OCI-LY7 (cell line): Measurements from ENCODE around the gene MSRB2. TPM values are rescaled to one million over a fixed set of nuclear protein-coding genes. Genes with fewer than 3 reads are reported as not detected.

Experiments used
- BruUV-seq: library from RNA; stranded (reverse); fragments of 400-500 nt; replicated peaks from 2 replicates; lab custom pipeline; 2021; lab: Mats Ljungman, UMichigan
- CTCF ChIA-PET: fragments of 300-600 bp; sonication (Branson Sonifier 250); formaldehyde crosslinking; loops from one replicate; lab custom pipeline; 2022; ENCODE audit warnings: antibody characterized with exemption; ENCODE audit not compliant: unreplicated experiment; lab: Charles Lee
- POLR2A ChIA-PET: fragments of 300-600 bp; sonication (Branson Sonifier 250); formaldehyde crosslinking; loops from one replicate; lab custom pipeline; 2022; ENCODE audit warnings: antibody characterized with exemption; lab: Charles Lee
- DNase-seq: peaks from one replicate; pipeline ENCODE4 v3.0.0-alpha.2; 2015; ENCODE audit warnings: low spot score
- H2AFZ ChIP-seq: fragments of 200-600 bp; sonication (generic), shearing (Covaris generic); 2 replicates; pipeline ENCODE4 v1.6.1; 2014; ENCODE audit warnings: mild to moderate bottlenecking, antibody characterized with exemption, low read length, moderate library complexity
- H3K27ac ChIP-seq: fragments of 200-600 bp; sonication (generic); 2 replicates; pipeline ENCODE4 v1.5.1; 2014; ENCODE audit warnings: mixed run types, low read depth, mild to moderate bottlenecking, moderate library complexity, low read length, inconsistent platforms; ENCODE audit not compliant: poor library complexity, severe bottlenecking
- H3K36me3 ChIP-seq: fragments of 200-600 bp; sonication (generic); 2 replicates; pipeline ENCODE4 v1.6.1; 2014; ENCODE audit warnings: mild to moderate bottlenecking, antibody characterized with exemption, low read length, moderate library complexity, mixed read lengths; ENCODE audit not compliant: insufficient read depth
- H3K4me1 ChIP-seq: fragments of 200-600 bp; sonication (generic); 2 replicates; pipeline ENCODE4 v1.5.1; 2014; ENCODE audit warnings: mild to moderate bottlenecking, low read length; ENCODE audit not compliant: insufficient read depth, poor library complexity, severe bottlenecking
- H3K4me2 ChIP-seq: fragments of 200-600 bp; sonication (generic); 2 replicates; pipeline ENCODE4 v1.6.1; 2014; ENCODE audit warnings: mild to moderate bottlenecking, low read length
- H3K4me3 ChIP-seq: fragments of 200-600 bp; sonication (generic); 2 replicates; pipeline ENCODE4 v1.5.1; 2014; ENCODE audit warnings: mild to moderate bottlenecking, low read depth, low read length; ENCODE audit not compliant: poor library complexity, severe bottlenecking
- H3K79me2 ChIP-seq: fragments of 200-600 bp; sonication (generic); 2 replicates; pipeline ENCODE4 v1.6.1; 2016; ENCODE audit warnings: low read depth, mild to moderate bottlenecking, low read length, moderate library complexity, mixed read lengths; ENCODE audit not compliant: insufficient read depth
- H3K9me2 ChIP-seq: fragments of 200-600 bp; sonication (generic); 2 replicates; pipeline ENCODE4 v1.6.1; 2016; ENCODE audit warnings: mild to moderate bottlenecking, low read length, mixed read lengths; ENCODE audit not compliant: insufficient read depth
- H3K9me3 ChIP-seq: fragments of 200-600 bp; sonication (generic); 2 replicates; pipeline ENCODE4 v1.6.1; 2014; ENCODE audit warnings: mild to moderate bottlenecking, mixed run types, low read length, mixed read lengths
- H4K20me1 ChIP-seq: fragments of 200-600 bp; sonication (generic); 2 replicates; pipeline ENCODE4 v1.6.1; 2014; ENCODE audit warnings: mild to moderate bottlenecking, antibody characterized with exemption, low read length, moderate library complexity, mixed read lengths; ENCODE audit not compliant: insufficient read depth
- CTCF ChIP-seq: fragments of 200-600 bp; sonication (generic); conservative IDR thresholded peaks from 2 replicates; pipeline ENCODE4 v1.5.1; 2014; ENCODE audit warnings: mild to moderate bottlenecking, antibody characterized with exemption, low read length, moderate library complexity, mixed read lengths
- EZH2phosphoT487 ChIP-seq: fragments of 200-600 bp; sonication (generic); IDR thresholded peaks from 2 replicates; pipeline ENCODE4 v1.6.1; 2018; ENCODE audit warnings: low read depth, borderline replicate concordance, mild to moderate bottlenecking, mixed run types, antibody characterized with exemption, low read length, moderate library complexity, mixed read lengths
- intact Hi-C: fragments of 100-400 bp; cut with micrococcal nuclease; formaldehyde crosslinking; loops from one replicate; pipeline ENCODE4 v1.10.0; 2022; ENCODE audit not compliant: unreplicated experiment
- total RNA-seq, 2 experiments: library from RNA; depleted of rRNA in 1 of 2; stranded (reverse); fragments of >200 nt in 1 of 2; shearing (Covaris generic) in 1 of 2; gene quantifications; 2 replicates each; pipeline ENCODE4 v1.2.3, GENCODE V29; 2014 to 2022

The MSRB2 gene
- total RNA-seq, 2 experiments from 2014 or later: 8.1 to 17.6 TPM

- Histone ChIP-seq H2AFZ (no peak overlapping the region), H3K4me2 (no peak overlapping the region), H3K4me1 (no peaks in the 10 kb centered on the region), H3K36me3 (no peaks in the 10 kb centered on the region), H3K27ac (no peak overlapping the region), H3K9me2 (no peaks in the 10 kb centered on the region), H3K4me3 (no peak overlapping the region), H3K79me2 (no peaks in the 10 kb centered on the region), H3K9me3 (no peaks in the 10 kb centered on the region), H4K20me1 (no peaks in the 10 kb centered on the region)
- no peak for DNase-seq
- ChIA-PET POLR2A (no interaction called here), CTCF (no interaction called here)
- no TSS peak for BruUV-seq
- intact Hi-C loops: loop anchor here (10.0 kb wide), 1 partner anchor 493 kb away; no protein-coding TSS in a partner anchor
- TF ChIP-seq CTCF: no peak
- no peak for TF ChIP-seq EZH2phosphoT487
Measured at GRCh38 chr10:23067337-23067736, 28.0 kb upstream of the MSRB2 start.

GRCh38 chr10:23067939-23068775 is 27.2 kb upstream of the MSRB2 start:
- no peak overlapping the region for H3K27ac ChIP-seq
- H3K9me3 ChIP-seq: no peaks in the 10 kb centered on the region
- H3K4me3 ChIP-seq: no peak overlapping the region
- no peak overlapping the region for H2AFZ ChIP-seq
- TF ChIP-seq CTCF: peak; percentile 89
- no peak for TF ChIP-seq EZH2phosphoT487
- peak; percentile 63 for DNase-seq
- ChIA-PET POLR2A (no interaction called here), CTCF (no interaction called here)
- H3K36me3 ChIP-seq: no peaks in the 10 kb centered on the region
- no peaks in the 10 kb centered on the region for H3K4me1 ChIP-seq
- H3K4me2 ChIP-seq: no peak overlapping the region
- no TSS peak for BruUV-seq
- intact Hi-C loops: loop anchor here (10.0 kb wide), 1 partner anchor 493 kb away; no protein-coding TSS in a partner anchor
- H4K20me1 ChIP-seq: no peaks in the 10 kb centered on the region
- H3K79me2 ChIP-seq: no peaks in the 10 kb centered on the region
- H3K9me2 ChIP-seq: no peaks in the 10 kb centered on the region
